Measurements from ENCODE around the gene CUL5. TPM values are rescaled to one million over a fixed set of nuclear protein-coding genes. Genes with fewer than 3 reads are reported as not detected.

CUL5 gene
- total RNA-seq, 1 experiment from 2014 or later = 37.7 TPM

GRCh38 chr11:108037636-108038035 is 28.9 kb downstream of the CUL5 start:
- H3K9me3 ChIP-seq (ENCODE audit: control insufficient read depth, low read depth, low read length) = no peaks in the 10 kb centered on the region
- no peak overlapping the region for H3K23ac ChIP-seq (ENCODE audit: insufficient read length, low read depth, low read length)
- no peak for TF ChIP-seq CTCF (conservative IDR thresholded peaks at IDR 0.05)
- H3K27ac ChIP-seq (ENCODE audit: insufficient read length, low read depth, low read length) = no peak overlapping the region
- no peaks in the 10 kb centered on the region for H3K79me2 ChIP-seq (ENCODE audit: insufficient read depth, low read length)
- H2BK12ac ChIP-seq (ENCODE audit: insufficient read length, low read depth, low read length) = no peak overlapping the region
- H3T11ph ChIP-seq (ENCODE audit: low read length) = no peak overlapping the region
- H4K91ac ChIP-seq (ENCODE audit: insufficient read length, low read depth, low read length) = no peak overlapping the region
- WGBS (ENCODE audit: extremely low coverage, insufficient read length, low lambda C conversion rate) = no CpG with 5 or more reads among the region's 6 CpGs
- no peak overlapping the region for H3K4me2 ChIP-seq (ENCODE audit: insufficient read depth, insufficient read length, low read length)
- H2AK5ac ChIP-seq (ENCODE audit: insufficient read length, low read length) = no peak overlapping the region
- H3K4me3 Mint-ChIP-seq = no peak overlapping the region
- H3K27me3 ChIP-seq (ENCODE audit: insufficient read depth, low read length) = no peaks in the 10 kb centered on the region
- no peaks in the 10 kb centered on the region for H3K23me2 ChIP-seq (ENCODE audit: insufficient read length, low read depth, low read length, poor library complexity, severe bottlenecking)
- H4K8ac ChIP-seq (replicated peaks; ENCODE audit: insufficient read length, low read depth, low read length) = no peak overlapping the region
- no peaks in the 10 kb centered on the region for H4K20me1 ChIP-seq (ENCODE audit: control insufficient read depth, insufficient read depth, insufficient read length)
- H2BK5ac ChIP-seq (ENCODE audit: insufficient read length, low read length) = no peak overlapping the region
- H4K5ac ChIP-seq (ENCODE audit: insufficient read length, low read depth, low read length) = no peak overlapping the region
- H3K79me1 ChIP-seq (ENCODE audit: insufficient read depth, low read depth, low read length, poor library complexity, severe bottlenecking) = no peaks in the 10 kb centered on the region
- no peak overlapping the region for H3K14ac ChIP-seq (ENCODE audit: insufficient read depth, low read length)
- no peak overlapping the region for H3K18ac ChIP-seq (ENCODE audit: insufficient read length, low read depth, low read length)
- H2BK15ac ChIP-seq (ENCODE audit: low read depth, low read length) = no peak overlapping the region
- peaks cover 0 to 23% of the 10 kb centered on the region in 2 experiments for H3K4me1 Mint-ChIP-seq
- H3K27me3 Mint-ChIP-seq (ENCODE audit: low read depth) = no peaks in the 10 kb centered on the region
- H3K4me1 ChIP-seq (ENCODE audit: insufficient read depth, low read length) = no peaks in the 10 kb centered on the region; the same call in 1 of the 2 replicates
- H3K56ac ChIP-seq (ENCODE audit: insufficient read length, low read depth, low read length) = no peak overlapping the region
- H3K4ac ChIP-seq (ENCODE audit: low read depth, low read length) = no peak overlapping the region
- H3K36me3 Mint-ChIP-seq (ENCODE audit: insufficient read depth in 1 of 3, low read depth in 3 of 3) = peaks cover 3 to 45% (median 35%) of the 10 kb centered on the region in 3 experiments; a peak in 5 of 7 replicates
- no peak overlapping the region for H2BK120ac ChIP-seq (ENCODE audit: low read depth, low read length, poor library complexity, severe bottlenecking)
- H2BK20ac ChIP-seq (ENCODE audit: low read depth, low read length, poor library complexity, severe bottlenecking) = no peak overlapping the region
- no peak for DNase-seq
- no peaks in the 10 kb centered on the region for H3K9me3 Mint-ChIP-seq
- no peak overlapping the region for H2AFZ ChIP-seq (ENCODE audit: low read length)
- no peak overlapping the region; a peak in 1 of 7 replicates for H3K27ac Mint-ChIP-seq
- H3K9ac ChIP-seq (ENCODE audit: extremely low read depth, insufficient read length, low read length) = no peak overlapping the region
